Kidney (tissue), 14 donors: ENCODE data around the gene SEPTIN10. TPM values are rescaled to one million over a fixed set of nuclear protein-coding genes. Genes with fewer than 3 reads are reported as not detected.
"Not testable (repeated sequence)": the region's sequence is repeated elsewhere in the genome, so short reads cannot be mapped to it uniquely, and the experiment has no call there.

Experiments used
- DNase-seq, 5 donors: peaks; one replicate each; pipeline ENCODE4 v3.0.0-alpha.2; 2013 to 2020
- FAIRE-seq: peaks from 2 replicates; lab custom pipeline; 2012; peaks lifted over from hg19 to GRCh38; lab: Jason Lieb, UNC
- H3K27ac ChIP-seq, 2 donors: one replicate each; pipeline ENCODE4 v1.7.0; 2013; ENCODE audit warnings: low read depth in 2 of 2, low read length in 2 of 2, inconsistent platforms in 1 of 2
- H3K27me3 ChIP-seq: one replicate; pipeline ENCODE4 v1.7.1; 2013; ENCODE audit warnings: low read length, inconsistent platforms; ENCODE audit not compliant: control insufficient read depth, insufficient read depth
- H3K36me3 ChIP-seq, 3 donors: one replicate each; pipeline versions ENCODE4 v1.7.0 to v1.7.1; 2013; ENCODE audit warnings: low read length in 3 of 3, control low read depth in 1 of 3, inconsistent platforms in 1 of 3; ENCODE audit not compliant: insufficient read depth in 3 of 3, control insufficient read depth in 2 of 3
- H3K4me1 ChIP-seq, 3 donors: one replicate each; pipeline versions ENCODE4 v1.7.0 to v1.7.1; 2013; ENCODE audit warnings: low read length in 3 of 3, inconsistent platforms in 1 of 3, low read depth in 1 of 3; ENCODE audit not compliant: control insufficient read depth in 2 of 3, insufficient read depth in 2 of 3
- H3K4me3 ChIP-seq, 3 donors: one replicate each; pipeline versions ENCODE4 v1.7.0 to v1.8.1; 2013; ENCODE audit warnings: low read length in 3 of 3, control low read depth in 1 of 3, inconsistent platforms in 1 of 3
- H3K9ac ChIP-seq, 3 donors: one replicate each; pipeline versions ENCODE4 v1.7.0 to v1.7.1; 2013; ENCODE audit warnings: low read length in 3 of 3, control low read depth in 1 of 3, inconsistent platforms in 1 of 3
- H3K9me3 ChIP-seq, 3 donors: one replicate each; pipeline versions ENCODE4 v1.7.0 to v1.7.1; 2013; ENCODE audit warnings: low read length in 3 of 3, control low read depth in 1 of 3, inconsistent platforms in 1 of 3; ENCODE audit not compliant: control insufficient read depth in 2 of 3, insufficient read depth in 1 of 3
- CTCF ChIP-seq: IDR thresholded peaks from 3 replicates; pipeline ENCODE4 v1.5.1; 2012; ENCODE audit warnings: mild to moderate bottlenecking, moderate library complexity, borderline replicate concordance; ENCODE audit not compliant: insufficient read depth; ENCODE audit errors: extremely low read depth
- intact Hi-C: fragments of 100-400 bp; cut with DNase I; formaldehyde crosslinking; loops from one replicate; pipeline ENCODE4 v1.11.1; 2022
- polyA plus RNA-seq: library from polyadenylated mRNA; stranded (reverse); fragments of 350-450 nt; fragmentation: Illumina TruSeq; extraction: RNeasy Lipid Tissue Mini Kit (QIAGEN cat#74804); gene quantifications from one replicate; pipeline ENCODE4 v1.2.3, GENCODE V29; 2014; ENCODE audit warnings: low read depth, low replicate concordance; ENCODE audit not compliant: insufficient read depth
- total RNA-seq: library from RNA; stranded (reverse); fragmentation: NEBNext Ultra II Directional; extraction: Animal tissue kit (Norgen Biotek cat#: 25700); gene quantifications from one replicate; pipeline ENCODE4 v1.2.1, GENCODE V29; 2021
- donor health status: control.
- donor health status: control.
- donor health status: control.
- donor health status: control.
- donor health status: control.
- donor health status: DM: yes; HTN: yes; CAD: no.
- donor health status: Normal renal cell carcinoma (clear cell type).

SEPTIN10 gene
- total and polyA plus RNA-seq, 2 donors from 2014 or later = 20.8 to 80.7 TPM

- no peak overlapping the region for H3K9ac ChIP-seq
- no peaks in the 10 kb centered on the region for H3K36me3 ChIP-seq
- no peak overlapping the region for H3K4me3 ChIP-seq
- TF ChIP-seq CTCF = no peak
- intact Hi-C loops = no loop called here
- no peaks in the 10 kb centered on the region for H3K27me3 ChIP-seq
- no peak for DNase-seq
- H3K4me1 ChIP-seq = no peaks in the 10 kb centered on the region
- no peak overlapping the region for H3K27ac ChIP-seq
- FAIRE-seq = no peak
- H3K9me3 ChIP-seq = no peaks in the 10 kb centered on the region
These were observed 18.0 kb upstream of the SEPTIN10 start for GRCh38 chr2:109631741-109632140.

GRCh38 chr2:109630441-109631430 lies 17.0 kb upstream of the SEPTIN10 start:
- FAIRE-seq (no peak), DNase-seq (no peak)
- H3K27me3 ChIP-seq = no peaks in the 10 kb centered on the region
- H3K27ac ChIP-seq = no peak overlapping the region
- no peaks in the 10 kb centered on the region for H3K4me1 ChIP-seq
- no peaks in the 10 kb centered on the region for H3K9me3 ChIP-seq
- no peak for TF ChIP-seq CTCF
- no peak overlapping the region for H3K9ac ChIP-seq
- intact Hi-C loops = no loop called here
- no peak overlapping the region for H3K4me3 ChIP-seq
- H3K36me3 ChIP-seq = no peaks in the 10 kb centered on the region

GRCh38 chr2:109629867-109630266 lies 16.1 kb upstream of the SEPTIN10 start:
- Histone ChIP-seq H3K4me3 (no peak overlapping the region), H3K27ac (no peak overlapping the region), H3K36me3 (no peaks in the 10 kb centered on the region), H3K4me1 (no peaks in the 10 kb centered on the region), H3K9me3 (no peaks in the 10 kb centered on the region), H3K27me3 (no peaks in the 10 kb centered on the region), H3K9ac (no peak overlapping the region)
- FAIRE-seq = no peak
- no peak for DNase-seq
- no peak for TF ChIP-seq CTCF
- intact Hi-C loops = no loop called here

DNA sequence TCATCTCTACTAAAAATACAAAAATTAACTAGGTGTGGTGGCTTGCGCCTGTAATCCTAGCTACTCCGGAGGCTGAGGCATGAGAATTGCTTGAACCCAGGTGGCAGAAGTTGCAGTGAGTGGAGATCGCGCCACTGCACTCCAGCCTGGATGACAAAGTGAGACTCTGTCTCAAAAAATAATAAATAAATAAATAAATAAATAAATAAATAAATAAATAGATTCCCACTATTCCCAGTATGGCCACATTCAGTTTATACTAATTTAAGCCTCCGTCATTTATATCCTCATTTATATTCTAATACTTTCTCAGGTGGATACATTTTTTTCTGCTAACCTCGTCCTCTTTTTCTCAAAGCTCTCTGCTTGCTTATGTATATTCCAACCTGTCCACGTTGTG lies 14.6 kb upstream of the SEPTIN10 start:
- intact Hi-C loops, FAIRE-seq, H3K4me1 ChIP-seq: not testable (repeated sequence)

More for the DNA sequence above, 14.6 kb upstream of the SEPTIN10 start:
- H3K36me3 ChIP-seq, DNase-seq, H3K27ac ChIP-seq, H3K9ac ChIP-seq, H3K27me3 ChIP-seq, H3K4me3 ChIP-seq, H3K9me3 ChIP-seq: not testable (repeated sequence)
